CD4-positive, alpha-beta T cell treated with Interleukin-4 for 1 hour (primary cell): ENCODE results near the gene PMEPA1.

Experiments
- DNase-seq, 2 donors: peaks; one replicate each; pipeline ENCODE4 v3.0.0-alpha.2; 2020 to 2022

The PMEPA1 gene

GRCh38 chr20:57736738-57737347, 27.0 kb upstream of the PMEPA1 start:
- no peak for DNase-seq

- no peak for DNase-seq
Observed at GRCh38 chr20:57735831-57736737, 26.3 kb upstream of the PMEPA1 start.

GRCh38 chr20:57734754-57735153, 24.9 kb upstream of the PMEPA1 start:
- no peak for DNase-seq

- DNase-seq, result no peak
Observed at GRCh38 chr20:57732226-57732625, 22.4 kb upstream of the PMEPA1 start.

- no peak for DNase-seq
Observed at GRCh38 chr20:57728762-57729161, 18.9 kb upstream of the PMEPA1 start.

- no peak for DNase-seq
Observed at GRCh38 chr20:57727863-57728262, 18.0 kb upstream of the PMEPA1 start.

GRCh38 chr20:57725636-57726035, 15.8 kb upstream of the PMEPA1 start:
- no peak for DNase-seq

- DNase-seq, result no peak
Observed at GRCh38 chr20:57724610-57725405, 15.0 kb upstream of the PMEPA1 start.

GRCh38 chr20:57723816-57724215, 14.0 kb upstream of the PMEPA1 start:
- DNase-seq, result no peak

- no peak for DNase-seq
Observed at GRCh38 chr20:57719951-57720350, 10.1 kb upstream of the PMEPA1 start.

GRCh38 chr20:57718490-57719009, 8.7 kb upstream of the PMEPA1 start:
- peak; percentile 94 to 95 for DNase-seq

GRCh38 chr20:57717797-57718196, 8.0 kb upstream of the PMEPA1 start:
- no peak for DNase-seq

- no peak for DNase-seq
Observed at GRCh38 chr20:57716901-57717300, 7.1 kb upstream of the PMEPA1 start.

- DNase-seq, result no peak
Observed at GRCh38 chr20:57716202-57716601, 6.4 kb upstream of the PMEPA1 start.

GRCh38 chr20:57715268-57715904, 5.6 kb upstream of the PMEPA1 start:
- no peak for DNase-seq

GRCh38 chr20:57714409-57715267, 4.8 kb upstream of the PMEPA1 start:
- no peak for DNase-seq

GRCh38 chr20:57713951-57714350, 4.1 kb upstream of the PMEPA1 start:
- no peak for DNase-seq

- DNase-seq, result peak in 1 of 2 donors; percentile 23
Observed at GRCh38 chr20:57713505-57713903, 3.7 kb upstream of the PMEPA1 start.

- DNase-seq, result no peak
Observed at GRCh38 chr20:57712851-57713504, 3.2 kb upstream of the PMEPA1 start.

- no peak for DNase-seq
Observed at GRCh38 chr20:57712341-57712740, 2.5 kb upstream of the PMEPA1 start.

GRCh38 chr20:57711826-57712225, 2.0 kb upstream of the PMEPA1 start:
- no peak for DNase-seq
